Parathyroid adenoma (tissue), 2 donors: Measurements from ENCODE around the gene APAF1.

ENCODE experiments used
- H2AFZ ChIP-seq: fragments of 300-600 bp; sonication (generic); one replicate; pipeline ENCODE4 v1.7.0; 2017; ENCODE audit warnings: antibody characterized with exemption, mild to moderate bottlenecking
- H3K27ac ChIP-seq: fragments of 300-600 bp; sonication (generic); one replicate; pipeline ENCODE4 v1.7.0; 2017
- H3K27me3 ChIP-seq: fragments of 300-600 bp; sonication (generic); one replicate; pipeline ENCODE4 v1.7.0; 2017; ENCODE audit warnings: low read length; ENCODE audit not compliant: control insufficient read depth, insufficient read depth
- H3K36me3 ChIP-seq: fragments of 300-600 bp; sonication (generic); one replicate; pipeline ENCODE4 v1.7.0; 2017; ENCODE audit warnings: low read length; ENCODE audit not compliant: control insufficient read depth, insufficient read depth
- H3K4me1 ChIP-seq: fragments of 300-600 bp; sonication (generic); one replicate; pipeline ENCODE4 v1.7.0; 2017; ENCODE audit warnings: control low read depth
- H3K4me2 ChIP-seq: fragments of 300-600 bp; sonication (generic); one replicate; pipeline ENCODE4 v1.7.0; 2017; ENCODE audit warnings: low read length
- H3K4me3 ChIP-seq: fragments of 300-600 bp; sonication (generic); one replicate; pipeline ENCODE4 v1.7.0; 2017; ENCODE audit warnings: low read depth, low read length
- H3K79me2 ChIP-seq: fragments of 300-600 bp; sonication (generic); one replicate; pipeline ENCODE4 v1.7.0; 2017; ENCODE audit warnings: control low read depth
- H3K9ac ChIP-seq: fragments of 300-600 bp; sonication (generic); one replicate; pipeline ENCODE4 v1.7.0; 2017; ENCODE audit warnings: mild to moderate bottlenecking
- H3K9me3 ChIP-seq: fragments of 300-600 bp; sonication (generic); one replicate; pipeline ENCODE4 v1.7.0; 2017; ENCODE audit warnings: low read length; ENCODE audit not compliant: control insufficient read depth
- TF ChIP-seq, protein P1 (sequence below): fragments of 300-600 bp; sonication (generic); IDR thresholded peaks from one replicate; pipeline ENCODE4 v1.7.0; 2017; ENCODE audit warnings: antibody characterized with exemption, mild to moderate bottlenecking
- donor health status: primary hyperparathyroidism.

APAF1 gene

DNA sequence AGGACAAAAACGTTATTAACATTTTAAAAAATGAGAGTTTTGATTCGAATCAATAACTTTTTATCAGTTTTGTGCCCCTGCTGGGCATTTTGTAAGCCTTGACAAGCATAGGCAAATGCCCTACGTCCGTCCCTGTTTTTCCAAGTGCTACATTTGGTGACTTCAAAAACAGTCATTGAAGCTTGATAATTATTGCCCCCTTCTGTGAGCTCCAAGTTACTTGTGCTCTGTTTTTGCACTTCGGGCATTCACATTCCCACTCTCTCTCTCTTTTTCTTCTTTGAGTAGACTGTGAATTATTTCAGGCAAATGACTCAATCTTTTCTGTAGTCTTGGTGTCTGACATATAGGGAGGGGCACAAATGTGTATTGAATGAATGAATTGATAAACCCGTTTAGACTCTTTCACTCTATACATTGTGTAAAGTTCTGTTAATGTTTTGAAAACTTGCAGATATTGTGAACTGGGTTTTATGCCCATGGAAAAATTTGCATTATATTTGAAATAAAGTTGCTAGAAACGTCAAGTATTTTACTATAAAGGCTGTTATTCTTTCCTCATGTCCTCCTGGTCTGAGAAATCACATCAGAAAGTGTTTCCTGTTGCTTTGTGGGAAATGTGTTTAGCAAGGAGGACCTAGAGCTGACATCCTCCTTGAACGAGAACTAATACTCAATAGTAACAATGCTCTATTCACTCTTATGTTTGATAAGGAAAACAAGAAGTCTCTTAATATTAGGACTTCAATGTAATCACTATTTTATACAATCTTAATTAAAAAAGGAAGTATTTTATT lies 1.4 kb downstream of the APAF1 start:
- H3K9ac ChIP-seq: no peak overlapping the region
- H3K79me2 ChIP-seq: no peaks in the 10 kb centered on the region
- H3K36me3 ChIP-seq: no peaks in the 10 kb centered on the region
- no peak overlapping the region for H2AFZ ChIP-seq
- H3K9me3 ChIP-seq: no peaks in the 10 kb centered on the region
- peak overlapping the region; percentile 81 for H3K4me2 ChIP-seq
- TF ChIP-seq, protein P1, sequence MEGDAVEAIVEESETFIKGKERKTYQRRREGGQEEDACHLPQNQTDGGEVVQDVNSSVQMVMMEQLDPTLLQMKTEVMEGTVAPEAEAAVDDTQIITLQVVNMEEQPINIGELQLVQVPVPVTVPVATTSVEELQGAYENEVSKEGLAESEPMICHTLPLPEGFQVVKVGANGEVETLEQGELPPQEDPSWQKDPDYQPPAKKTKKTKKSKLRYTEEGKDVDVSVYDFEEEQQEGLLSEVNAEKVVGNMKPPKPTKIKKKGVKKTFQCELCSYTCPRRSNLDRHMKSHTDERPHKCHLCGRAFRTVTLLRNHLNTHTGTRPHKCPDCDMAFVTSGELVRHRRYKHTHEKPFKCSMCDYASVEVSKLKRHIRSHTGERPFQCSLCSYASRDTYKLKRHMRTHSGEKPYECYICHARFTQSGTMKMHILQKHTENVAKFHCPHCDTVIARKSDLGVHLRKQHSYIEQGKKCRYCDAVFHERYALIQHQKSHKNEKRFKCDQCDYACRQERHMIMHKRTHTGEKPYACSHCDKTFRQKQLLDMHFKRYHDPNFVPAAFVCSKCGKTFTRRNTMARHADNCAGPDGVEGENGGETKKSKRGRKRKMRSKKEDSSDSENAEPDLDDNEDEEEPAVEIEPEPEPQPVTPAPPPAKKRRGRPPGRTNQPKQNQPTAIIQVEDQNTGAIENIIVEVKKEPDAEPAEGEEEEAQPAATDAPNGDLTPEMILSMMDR: no peak
- no peaks in the 10 kb centered on the region for H3K4me1 ChIP-seq
- no peaks in the 10 kb centered on the region for H3K27me3 ChIP-seq
- H3K4me3 ChIP-seq: peak overlapping the region; percentile 78
- no peak overlapping the region for H3K27ac ChIP-seq

DNA sequence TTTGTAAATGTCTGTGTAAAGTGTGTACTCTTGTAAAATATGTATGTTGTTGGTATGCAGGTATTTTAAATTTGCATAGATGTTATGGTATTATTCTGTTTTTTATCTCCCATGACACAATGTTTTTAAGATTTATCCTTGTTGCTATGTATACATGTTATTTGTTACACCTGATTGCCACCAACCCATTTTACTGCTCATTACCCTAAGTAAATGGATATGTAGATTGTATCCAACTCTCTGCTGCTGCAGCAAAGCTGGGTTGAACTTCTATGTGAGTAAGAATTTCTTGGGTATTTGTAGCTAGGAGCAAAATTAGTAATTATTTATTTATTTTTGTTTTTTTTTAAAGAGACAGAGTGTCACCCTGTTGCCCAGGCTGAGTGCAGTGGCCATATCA lies 6.2 kb downstream of the APAF1 start:
- Histone ChIP-seq H3K9ac (no peak overlapping the region), H3K4me3 (no peak overlapping the region), H3K9me3 (no peaks in the 10 kb centered on the region), H3K27ac (no peak overlapping the region), H3K79me2 (no peaks in the 10 kb centered on the region), H3K4me2 (no peak overlapping the region), H3K4me1 (no peaks in the 10 kb centered on the region), H3K36me3 (no peaks in the 10 kb centered on the region), H3K27me3 (no peaks in the 10 kb centered on the region), H2AFZ (no peak overlapping the region)
- TF ChIP-seq, protein P1: no peak

DNA sequence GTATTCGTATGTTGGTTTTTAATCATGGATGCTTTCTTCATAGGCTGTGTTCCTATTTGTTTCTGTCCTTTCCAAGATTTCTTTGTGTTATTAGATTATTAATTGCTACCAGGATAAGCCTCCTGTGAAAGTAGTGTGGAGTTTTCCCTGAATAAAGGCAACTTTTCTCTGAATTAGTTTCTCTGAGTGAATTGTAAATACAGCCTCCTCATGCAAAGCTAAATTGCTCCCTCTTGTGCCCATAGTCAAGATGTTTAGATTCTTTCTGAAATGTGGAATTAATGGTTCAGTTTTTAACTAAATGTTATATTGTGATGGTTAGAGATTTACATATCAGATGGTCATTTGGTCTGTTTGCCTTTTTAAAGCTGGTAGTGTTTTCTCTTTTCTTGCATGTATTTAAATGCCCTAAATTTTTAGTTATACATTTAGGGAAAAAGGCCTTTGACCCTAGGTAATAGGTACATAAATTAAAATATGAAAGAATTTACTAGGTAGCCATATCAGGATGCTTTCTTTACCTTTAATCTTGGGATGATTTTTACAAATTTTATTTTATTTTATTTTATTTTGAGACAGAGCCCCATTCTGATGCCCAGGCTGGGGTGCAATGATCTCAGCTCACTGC lies 8.9 kb downstream of the APAF1 start:
- H3K4me2 ChIP-seq: no peak overlapping the region
- no peak overlapping the region for H3K9ac ChIP-seq
- H3K9me3 ChIP-seq: no peaks in the 10 kb centered on the region
- H3K27me3 ChIP-seq: no peaks in the 10 kb centered on the region
- no peak overlapping the region for H3K4me3 ChIP-seq
- H3K79me2 ChIP-seq: no peaks in the 10 kb centered on the region
- TF ChIP-seq, protein P1: peak; percentile 68
- no peak overlapping the region for H2AFZ ChIP-seq
- no peak overlapping the region for H3K27ac ChIP-seq
- H3K36me3 ChIP-seq: no peaks in the 10 kb centered on the region
- H3K4me1 ChIP-seq: no peaks in the 10 kb centered on the region

DNA sequence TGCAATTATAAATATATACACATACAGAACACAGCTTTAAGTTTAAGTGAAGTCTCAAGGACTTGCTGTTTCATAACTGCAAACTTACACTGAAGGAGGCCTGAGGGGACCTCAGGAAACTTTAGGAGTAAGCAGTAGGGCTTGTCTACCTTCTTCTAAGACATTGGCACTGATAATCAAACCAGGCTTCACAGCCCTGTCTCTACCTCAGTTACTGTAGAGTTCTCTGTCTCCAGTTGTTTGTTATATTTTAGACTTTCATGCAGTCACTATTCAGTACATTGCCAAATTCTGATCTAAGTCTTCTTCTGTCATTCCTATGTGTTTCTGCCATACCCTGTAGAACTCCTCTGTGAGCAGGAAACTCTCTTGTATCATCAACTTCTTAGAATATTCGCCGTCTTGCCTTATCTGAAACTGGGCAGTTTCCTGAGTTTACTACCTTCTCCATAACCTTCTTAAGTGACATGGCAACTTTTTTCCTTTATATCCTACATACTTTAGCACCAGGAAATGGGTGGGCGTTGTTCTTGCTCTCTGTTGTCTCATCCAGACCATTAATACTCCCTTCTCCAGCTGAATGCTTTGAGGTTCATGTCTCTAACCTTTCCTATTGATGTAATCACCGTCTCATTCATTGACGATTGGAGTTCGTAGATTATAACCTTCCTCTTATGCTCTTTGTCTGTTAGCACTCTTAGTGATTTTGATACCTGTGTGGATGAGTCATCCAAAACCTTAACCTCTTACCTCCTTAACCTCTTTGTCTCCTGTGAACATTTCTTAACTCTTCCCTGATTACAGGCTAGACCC lies 11.4 kb downstream of the APAF1 start:
- no peak overlapping the region for H2AFZ ChIP-seq
- no peak overlapping the region for H3K9ac ChIP-seq
- no peaks in the 10 kb centered on the region for H3K4me1 ChIP-seq
- H3K4me2 ChIP-seq: no peak overlapping the region
- H3K4me3 ChIP-seq: no peak overlapping the region
- no peak overlapping the region for H3K27ac ChIP-seq
- H3K9me3 ChIP-seq: no peaks in the 10 kb centered on the region
- no peaks in the 10 kb centered on the region for H3K27me3 ChIP-seq
- no peaks in the 10 kb centered on the region for H3K79me2 ChIP-seq
- H3K36me3 ChIP-seq: no peaks in the 10 kb centered on the region
- TF ChIP-seq, protein P1: no peak
